Bronchial epithelial cell (primary cell): Measurements from ENCODE around the gene INPP4A. TPM values are rescaled to one million over a fixed set of nuclear protein-coding genes. Genes with fewer than 3 reads are reported as not detected.
A peak's percentile ranks its signal among the peaks of the same experiment; 100 is the strongest.

ENCODE experiments used
- DNase-seq: peaks from one replicate; pipeline ENCODE4 v3.0.0-alpha.2; 2010; ENCODE audit warnings: low read depth
- FAIRE-seq: peaks from 2 replicates; lab custom pipeline; 2011; peaks lifted over from hg19 to GRCh38; lab: Jason Lieb, UNC
- H3K27me3 ChIP-seq: 2 replicates; pipeline ENCODE4 v1.5.1; 2011; ENCODE audit warnings: low read length; ENCODE audit not compliant: control insufficient read depth, insufficient read depth
- H3K36me3 ChIP-seq: 2 replicates; pipeline ENCODE4 v1.5.1; 2011; ENCODE audit warnings: low read length; ENCODE audit not compliant: control insufficient read depth, insufficient read depth
- H3K4me3 ChIP-seq: 2 replicates; pipeline ENCODE4 v1.5.1; 2011; ENCODE audit warnings: mild to moderate bottlenecking, low read depth, low read length, control low read depth
- total RNA-seq: library from RNA; depleted of rRNA; stranded (reverse); fragments of >200 nt; gene quantifications from 2 replicates; pipeline ENCODE4 v1.2.1, GENCODE V29; 2014
- TF ChIP-seq, protein P1 (sequence below): IDR thresholded peaks from 2 replicates; pipeline ENCODE4 v1.5.1; 2011; ENCODE audit warnings: mild to moderate bottlenecking, moderate library complexity, low read length, control low read depth, inconsistent platforms; ENCODE audit not compliant: insufficient read depth, severe bottlenecking

INPP4A gene
- total RNA-seq, 1 donor from 2014 or later: 18.2 TPM

GRCh38 chr2:98507891-98508708 is 63.4 kb downstream of the INPP4A start:
- Histone ChIP-seq H3K4me3 (no peak overlapping the region), H3K27me3 (no peaks in the 10 kb centered on the region), H3K36me3 (peaks cover 1% of the 10 kb centered on the region)
- FAIRE-seq: no peak
- TF ChIP-seq, protein P1, sequence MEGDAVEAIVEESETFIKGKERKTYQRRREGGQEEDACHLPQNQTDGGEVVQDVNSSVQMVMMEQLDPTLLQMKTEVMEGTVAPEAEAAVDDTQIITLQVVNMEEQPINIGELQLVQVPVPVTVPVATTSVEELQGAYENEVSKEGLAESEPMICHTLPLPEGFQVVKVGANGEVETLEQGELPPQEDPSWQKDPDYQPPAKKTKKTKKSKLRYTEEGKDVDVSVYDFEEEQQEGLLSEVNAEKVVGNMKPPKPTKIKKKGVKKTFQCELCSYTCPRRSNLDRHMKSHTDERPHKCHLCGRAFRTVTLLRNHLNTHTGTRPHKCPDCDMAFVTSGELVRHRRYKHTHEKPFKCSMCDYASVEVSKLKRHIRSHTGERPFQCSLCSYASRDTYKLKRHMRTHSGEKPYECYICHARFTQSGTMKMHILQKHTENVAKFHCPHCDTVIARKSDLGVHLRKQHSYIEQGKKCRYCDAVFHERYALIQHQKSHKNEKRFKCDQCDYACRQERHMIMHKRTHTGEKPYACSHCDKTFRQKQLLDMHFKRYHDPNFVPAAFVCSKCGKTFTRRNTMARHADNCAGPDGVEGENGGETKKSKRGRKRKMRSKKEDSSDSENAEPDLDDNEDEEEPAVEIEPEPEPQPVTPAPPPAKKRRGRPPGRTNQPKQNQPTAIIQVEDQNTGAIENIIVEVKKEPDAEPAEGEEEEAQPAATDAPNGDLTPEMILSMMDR: no peak
- no peak for DNase-seq

DNA sequence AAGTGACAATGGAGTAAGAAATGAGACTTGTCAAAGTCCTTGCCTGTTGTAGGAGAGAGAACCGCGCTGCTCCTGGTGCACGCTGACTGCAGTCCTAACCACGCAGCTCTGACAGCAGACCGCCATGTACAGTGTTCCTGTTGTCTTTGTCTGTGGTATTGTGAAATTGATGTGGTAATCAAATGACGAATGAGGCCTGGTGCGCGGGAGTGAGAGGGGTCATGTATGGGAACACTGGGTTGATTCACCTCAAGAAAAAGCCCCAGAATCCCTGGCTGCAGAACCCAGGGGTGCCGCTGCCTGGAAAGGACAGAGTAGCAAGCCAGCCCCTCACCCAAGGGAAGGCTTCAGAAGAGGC is 64.0 kb downstream of the INPP4A start:
- DNase-seq (peak; percentile 92), FAIRE-seq (no peak)
- no peaks in the 10 kb centered on the region for H3K27me3 ChIP-seq
- H3K4me3 ChIP-seq: no peak overlapping the region
- TF ChIP-seq, protein P1: no peak
- peaks cover 1% of the 10 kb centered on the region for H3K36me3 ChIP-seq

- no peaks in the 10 kb centered on the region for H3K36me3 ChIP-seq
- FAIRE-seq: no peak
- TF ChIP-seq, protein P1: no peak
Observed at GRCh38 chr2:98509542-98510321, 65.1 kb downstream of the INPP4A start.

DNA sequence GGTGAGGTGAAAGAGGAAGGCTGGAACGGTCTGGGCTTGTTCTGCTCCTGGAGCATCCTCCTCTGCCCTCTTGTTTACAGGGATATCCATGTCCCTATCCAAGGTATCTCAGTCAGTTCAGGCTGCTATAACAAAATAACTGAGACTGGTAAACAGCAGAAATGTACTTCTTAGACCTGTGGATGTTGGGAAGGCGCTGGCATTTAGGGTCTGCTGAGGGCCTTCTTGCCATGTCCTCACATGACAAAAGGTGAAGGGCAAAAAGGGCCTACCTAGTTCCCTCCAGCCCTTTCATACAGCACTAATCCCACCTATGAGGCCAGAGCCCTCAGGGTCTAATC is 65.6 kb downstream of the INPP4A start:
- FAIRE-seq (no peak), DNase-seq (no peak)
- Histone ChIP-seq H3K27me3 (no peaks in the 10 kb centered on the region), H3K36me3 (no peaks in the 10 kb centered on the region), H3K4me3 (no peak overlapping the region)
- TF ChIP-seq, protein P1: no peak

More at GRCh38 chr2:98509542-98510321, 65.1 kb downstream of the INPP4A start:
- no peaks in the 10 kb centered on the region for H3K27me3 ChIP-seq
- DNase-seq: no peak
- no peak overlapping the region for H3K4me3 ChIP-seq

DNA sequence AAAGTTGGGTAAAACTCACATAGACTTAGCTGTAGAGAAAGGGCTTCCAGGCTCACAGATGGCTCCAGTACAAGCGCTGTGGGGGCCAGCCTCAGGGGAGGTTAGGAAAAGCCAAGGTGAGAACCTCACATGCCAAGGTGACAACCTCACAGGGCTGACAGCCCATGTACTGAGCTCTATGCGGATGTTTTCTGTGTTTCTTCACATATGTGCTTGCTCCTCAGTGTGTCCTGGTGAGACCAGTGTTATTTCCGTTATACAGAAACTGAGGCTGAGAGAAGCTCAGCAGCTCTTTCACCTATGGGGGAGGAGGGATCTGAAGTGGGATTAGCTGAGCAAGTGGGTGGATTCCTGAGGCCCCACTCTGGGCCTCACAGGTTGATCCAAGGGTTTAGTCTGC is 67.3 kb downstream of the INPP4A start:
- TF ChIP-seq, protein P1: no peak
- H3K4me3 ChIP-seq: no peak overlapping the region
- FAIRE-seq: no peak
- no peaks in the 10 kb centered on the region for H3K36me3 ChIP-seq
- H3K27me3 ChIP-seq: no peaks in the 10 kb centered on the region
- DNase-seq: no peak
